ENCODE data around the gene ARG1. TPM values are rescaled to one million over a fixed set of nuclear protein-coding genes. Genes with fewer than 3 reads are reported as not detected.

ARG1 gene
- total RNA-seq, 4 donors from 2014 or later: 0.50 to 2.9 TPM; not detected in 2

DNA sequence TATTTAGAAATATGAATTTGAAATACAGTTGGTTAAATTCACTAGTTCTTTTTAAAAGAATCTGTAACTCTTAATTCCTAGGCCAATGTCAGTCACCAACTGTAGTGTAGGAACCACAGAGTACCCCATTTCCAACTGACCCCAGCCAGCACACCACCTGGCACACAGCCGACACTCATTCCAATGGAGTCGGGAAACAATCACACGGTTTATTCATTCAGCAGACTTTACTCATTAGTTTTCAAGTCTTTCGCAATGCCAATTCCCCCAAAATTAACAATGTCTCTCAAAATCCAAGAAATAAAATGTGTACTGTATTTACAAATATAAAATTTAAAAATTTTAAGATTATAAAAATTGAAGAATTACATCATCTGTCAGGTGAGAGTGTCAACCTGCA is 13.5 kb downstream of the ARG1 start:
- no peak for TF ChIP-seq CTCF (IDR thresholded peaks at IDR 0.05)
- H3K27ac ChIP-seq: no peak overlapping the region
- H3K36me3 ChIP-seq: peaks cover 42 to 59% of the 10 kb centered on the region in 2 donors
- no peaks in the 10 kb centered on the region for H3K27me3 ChIP-seq
- DNase-seq: no peak
- no peaks in the 10 kb centered on the region for H3K4me1 ChIP-seq
- no peaks in the 10 kb centered on the region for H3K9me3 ChIP-seq
- H3K4me3 ChIP-seq (replicated peaks in 1 of 3): no peak overlapping the region
- intact Hi-C loops (cut with DNase I): no loop called here
- WGBS, 2 donors: 96% methylated on average over 4 of the region's 4 CpGs

GRCh38 chr6:131587909-131588308 is 14.9 kb downstream of the ARG1 start:
- intact Hi-C loops (cut with DNase I): no loop called here
- H3K4me1 ChIP-seq: no peaks in the 10 kb centered on the region
- H3K4me3 ChIP-seq (replicated peaks in 1 of 3): no peak overlapping the region
- no peaks in the 10 kb centered on the region for H3K27me3 ChIP-seq
- H3K27ac ChIP-seq: no peak overlapping the region
- WGBS, 2 donors: 93 to 96% methylated on average over 4 of the region's 4 CpGs
- H3K36me3 ChIP-seq: peaks cover 53 to 68% of the 10 kb centered on the region in 2 donors
- no peaks in the 10 kb centered on the region for H3K9me3 ChIP-seq
- no peak for TF ChIP-seq POLR2A (IDR thresholded peaks at IDR 0.05)
- TF ChIP-seq CTCF (IDR thresholded peaks at IDR 0.05): no peak
- DNase-seq: no peak

DNA sequence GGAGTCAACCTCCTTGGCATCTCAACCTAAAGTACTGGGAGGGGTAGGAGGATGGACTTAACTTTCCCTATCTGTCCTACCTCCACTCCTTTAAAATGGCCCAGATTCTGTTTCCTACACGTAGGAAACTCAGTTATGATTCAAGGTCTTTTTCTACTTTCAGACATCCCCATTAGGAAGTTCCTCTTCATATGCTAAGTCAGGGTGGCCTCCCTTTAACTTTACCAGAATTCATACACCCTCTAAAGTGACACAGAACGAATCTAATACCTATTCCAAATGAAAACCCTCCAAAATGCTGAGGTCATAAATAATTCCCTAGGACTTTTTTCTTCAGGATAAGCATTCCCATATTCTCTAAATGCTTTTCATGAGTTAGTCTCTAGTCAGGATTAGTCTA is 15.6 kb downstream of the ARG1 start:
- no peak overlapping the region for H3K4me3 ChIP-seq (replicated peaks in 1 of 3)
- no peaks in the 10 kb centered on the region for H3K27me3 ChIP-seq
- DNase-seq: no peak
- intact Hi-C loops (cut with DNase I): no loop called here
- no peak overlapping the region for H3K27ac ChIP-seq
- 88 to 90% methylated on average over 2 of the region's 2 CpGs for WGBS, 2 donors
- H3K9me3 ChIP-seq: no peaks in the 10 kb centered on the region
- TF ChIP-seq POLR2A (IDR thresholded peaks at IDR 0.05) (no peak), CTCF (IDR thresholded peaks at IDR 0.05) (no peak)
- no peaks in the 10 kb centered on the region for H3K4me1 ChIP-seq
- H3K36me3 ChIP-seq: peaks cover 55 to 70% of the 10 kb centered on the region in 2 donors

DNA sequence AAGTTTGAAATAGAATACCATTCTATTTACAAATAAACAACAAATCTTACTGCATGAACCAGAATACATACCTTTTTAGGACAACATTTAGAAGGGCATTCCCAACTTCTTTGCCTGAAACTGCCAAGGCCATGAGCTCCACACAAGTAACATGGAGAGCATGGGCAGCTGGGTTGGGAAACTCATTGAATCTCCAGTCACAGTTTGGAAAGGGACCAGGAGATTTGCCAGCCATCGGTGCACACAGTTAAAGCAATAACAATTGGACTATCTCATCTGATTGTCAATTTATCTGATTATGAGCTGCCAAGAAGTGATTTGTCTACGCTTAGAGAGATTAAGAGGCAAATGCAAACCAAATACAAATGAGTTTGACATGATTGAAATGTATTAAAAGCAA is 19.9 kb downstream of the ARG1 start:
- Histone ChIP-seq H3K9me3 (no peaks in the 10 kb centered on the region), H3K27ac (no peak overlapping the region), H3K27me3 (no peaks in the 10 kb centered on the region), H3K4me1 (no peaks in the 10 kb centered on the region), H3K36me3 (peaks cover 65 to 72% of the 10 kb centered on the region in 2 donors), H3K4me3 (replicated peaks in 1 of 3) (no peak overlapping the region)
- intact Hi-C loops (cut with DNase I): no loop called here
- DNase-seq: no peak
- no peak for TF ChIP-seq POLR2A (IDR thresholded peaks at IDR 0.05)
- no peak for TF ChIP-seq CTCF (IDR thresholded peaks at IDR 0.05)
- WGBS, 2 donors: 98 to 100% methylated on average over 2 of the region's 2 CpGs

DNA sequence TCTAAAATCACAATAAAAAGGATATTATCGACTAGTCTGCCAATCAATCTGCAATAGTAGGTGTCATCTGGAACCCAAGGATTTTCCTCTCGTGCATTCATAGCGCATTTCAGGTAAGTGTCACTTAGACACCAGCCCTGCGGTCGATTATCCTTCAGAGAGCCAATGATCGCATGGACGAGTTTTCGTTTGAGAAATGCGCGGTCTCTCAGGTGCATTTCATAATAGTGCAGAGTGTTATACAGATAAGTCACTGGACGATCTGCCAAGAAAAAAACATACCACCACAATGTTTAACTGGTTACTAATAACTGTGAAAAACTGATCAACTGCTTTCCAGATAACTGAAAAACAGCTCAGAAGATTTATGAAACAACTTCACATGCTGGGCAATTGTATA is 21.0 kb downstream of the ARG1 start:
- Histone ChIP-seq H3K36me3 (peaks cover 65 to 75% of the 10 kb centered on the region in 2 donors), H3K27ac (no peak overlapping the region), H3K9me3 (no peaks in the 10 kb centered on the region), H3K4me3 (replicated peaks in 1 of 3) (no peak overlapping the region), H3K27me3 (no peaks in the 10 kb centered on the region), H3K4me1 (no peaks in the 10 kb centered on the region)
- 94 to 96% methylated on average over 11 of the region's 11 CpGs for WGBS, 2 donors
- no peak for DNase-seq
- intact Hi-C loops (cut with DNase I): no loop called here
- TF ChIP-seq CTCF (IDR thresholded peaks at IDR 0.05): no peak
- no peak for TF ChIP-seq POLR2A (IDR thresholded peaks at IDR 0.05)

All from thyroid gland (tissue), 4 donors.